ENCODE measurements around the gene ZFAND4.
"Not testable (repeated sequence)": the region's sequence is repeated elsewhere in the genome, so short reads cannot be mapped to it uniquely, and the experiment has no call there.

ZFAND4 gene

GRCh38 chr10:45640049-45640448, 32.5 kb downstream of the ZFAND4 start:
- no peak for DNase-seq

GRCh38 chr10:45627412-45628048, 45.0 kb downstream of the ZFAND4 start:
- DNase-seq, result no peak

- no peak for DNase-seq
These were observed 46.7 kb downstream of the ZFAND4 start for GRCh38 chr10:45625879-45626278.

- DNase-seq, result no peak
These were observed 47.8 kb downstream of the ZFAND4 start for GRCh38 chr10:45624724-45625123.

GRCh38 chr10:45614869-45615268, 57.7 kb downstream of the ZFAND4 start:
- no peak for DNase-seq

GRCh38 chr10:45612741-45613140, 59.8 kb downstream of the ZFAND4 start:
- no peak for DNase-seq

GRCh38 chr10:45608052-45608451, 64.5 kb downstream of the ZFAND4 start:
- DNase-seq, result no peak

GRCh38 chr10:45607276-45607675, 65.3 kb downstream of the ZFAND4 start:
- no peak for DNase-seq

- no peak for DNase-seq
These were observed 69.7 kb downstream of the ZFAND4 start for GRCh38 chr10:45602836-45603235.

- peak; percentile 41 for DNase-seq
These were observed 70.4 kb downstream of the ZFAND4 start for GRCh38 chr10:45602082-45602730.

GRCh38 chr10:45601254-45601930, 71.2 kb downstream of the ZFAND4 start:
- DNase-seq, result not testable (repeated sequence)

GRCh38 chr10:45600337-45601253, 72.0 kb downstream of the ZFAND4 start:
- DNase-seq, result not testable (repeated sequence)

- DNase-seq, result no peak
These were observed 72.9 kb downstream of the ZFAND4 start for GRCh38 chr10:45599646-45600045.

- no peak for DNase-seq
These were observed 73.5 kb downstream of the ZFAND4 start for GRCh38 chr10:45599021-45599603.

GRCh38 chr10:45596526-45596925, 76.0 kb downstream of the ZFAND4 start:
- no peak for DNase-seq

- DNase-seq, result peak; percentile 90
These were observed 78.1 kb downstream of the ZFAND4 start for GRCh38 chr10:45594276-45595157.

GRCh38 chr10:45593938-45594275, 78.7 kb downstream of the ZFAND4 start:
- DNase-seq, result no peak

GRCh38 chr10:45592926-45593325, 79.6 kb downstream of the ZFAND4 start:
- no peak for DNase-seq

GRCh38 chr10:45592432-45592831, 80.1 kb downstream of the ZFAND4 start:
- no peak for DNase-seq

- DNase-seq, result no peak
These were observed 81.3 kb downstream of the ZFAND4 start for GRCh38 chr10:45591280-45591679.

- no peak for DNase-seq
These were observed 82.7 kb downstream of the ZFAND4 start for GRCh38 chr10:45589868-45590267.

- no peak for DNase-seq
These were observed 83.6 kb downstream of the ZFAND4 start for GRCh38 chr10:45589009-45589408.

Data from fibroblast of upper back skin (primary cell).